ENCODE results near the gene MARS1.
"Not testable (repeated sequence)": the region's sequence is repeated elsewhere in the genome, so short reads cannot be mapped to it uniquely, and the experiment has no call there.

MARS1 gene

GRCh38 chr12:57489157-57489641 is 1.3 kb downstream of the MARS1 start:
- DNase-seq (ENCODE audit: extremely low read depth in 1 of 2, low read depth in 1 of 2): no peak

GRCh38 chr12:57490126-57490525 is 2.3 kb downstream of the MARS1 start:
- no peak for DNase-seq (ENCODE audit: extremely low read depth in 1 of 2, low read depth in 1 of 2)

- DNase-seq (ENCODE audit: extremely low read depth in 1 of 2, low read depth in 1 of 2): no peak
Observed at GRCh38 chr12:57491393-57492280, 3.8 kb downstream of the MARS1 start.

GRCh38 chr12:57495051-57495701 is 7.3 kb downstream of the MARS1 start:
- not testable (repeated sequence) for DNase-seq (ENCODE audit: extremely low read depth in 1 of 2, low read depth in 1 of 2)

- DNase-seq (ENCODE audit: extremely low read depth in 1 of 2, low read depth in 1 of 2): no peak
Observed at GRCh38 chr12:57496822-57497221, 9.0 kb downstream of the MARS1 start.

GRCh38 chr12:57497223-57498131 is 9.6 kb downstream of the MARS1 start:
- no peak for DNase-seq (ENCODE audit: extremely low read depth in 1 of 2, low read depth in 1 of 2)

GRCh38 chr12:57498132-57498502 is 10.2 kb downstream of the MARS1 start:
- no peak for DNase-seq (ENCODE audit: extremely low read depth in 1 of 2, low read depth in 1 of 2)

- no peak for DNase-seq (ENCODE audit: extremely low read depth in 1 of 2, low read depth in 1 of 2)
Observed at GRCh38 chr12:57498571-57498970, 10.7 kb downstream of the MARS1 start.

GRCh38 chr12:57500213-57500612 is 12.3 kb downstream of the MARS1 start:
- no peak for DNase-seq (ENCODE audit: extremely low read depth in 1 of 2, low read depth in 1 of 2)

- not testable (repeated sequence) for DNase-seq (ENCODE audit: extremely low read depth in 1 of 2, low read depth in 1 of 2)
Observed at GRCh38 chr12:57502311-57502969, 14.6 kb downstream of the MARS1 start.

GRCh38 chr12:57506541-57506940 is 18.7 kb downstream of the MARS1 start:
- not testable (repeated sequence) for DNase-seq (ENCODE audit: extremely low read depth in 1 of 2, low read depth in 1 of 2)

- DNase-seq (ENCODE audit: extremely low read depth in 1 of 2, low read depth in 1 of 2): not testable (repeated sequence)
Observed at GRCh38 chr12:57507796-57508195, 19.9 kb downstream of the MARS1 start.

- DNase-seq (ENCODE audit: extremely low read depth in 1 of 2, low read depth in 1 of 2): no peak
Observed at GRCh38 chr12:57511161-57511560, 23.3 kb downstream of the MARS1 start.

GRCh38 chr12:57511588-57512325 is 23.9 kb downstream of the MARS1 start:
- no peak for DNase-seq (ENCODE audit: extremely low read depth in 1 of 2, low read depth in 1 of 2)

GRCh38 chr12:57512665-57513064 is 24.8 kb downstream of the MARS1 start:
- DNase-seq (ENCODE audit: extremely low read depth in 1 of 2, low read depth in 1 of 2): no peak

- no peak for DNase-seq (ENCODE audit: extremely low read depth in 1 of 2, low read depth in 1 of 2)
Observed at GRCh38 chr12:57513266-57513665, 25.4 kb downstream of the MARS1 start.

GRCh38 chr12:57513677-57514076 is 25.8 kb downstream of the MARS1 start:
- not testable (repeated sequence) for DNase-seq (ENCODE audit: extremely low read depth in 1 of 2, low read depth in 1 of 2)

GRCh38 chr12:57514246-57514645 is 26.4 kb downstream of the MARS1 start:
- DNase-seq (ENCODE audit: extremely low read depth in 1 of 2, low read depth in 1 of 2): not testable (repeated sequence)

- DNase-seq (ENCODE audit: extremely low read depth in 1 of 2, low read depth in 1 of 2): no peak
Observed at GRCh38 chr12:57514720-57515407, 27.0 kb downstream of the MARS1 start.
